Epithelial cell of prostate (primary cell): Measurements from ENCODE around the gene NFIC.
"Not testable (repeated sequence)": the region's sequence is repeated elsewhere in the genome, so short reads cannot be mapped to it uniquely, and the experiment has no call there.

Source experiments
- DNase-seq: peaks from one replicate; pipeline ENCODE4 v3.0.0-alpha.2; 2011; ENCODE audit warnings: low read depth, low spot score
- H3K27ac ChIP-seq: fragments of 450-650 bp; 2 replicates; pipeline ENCODE4 v1.5.1; 2017; ENCODE audit warnings: mild to moderate bottlenecking

The NFIC gene

GRCh38 chr19:3365836-3366752 is at the start of gene NFIC:
Gene NFIC (plus strand): TSS chr19:3366583. CDS start chr19:3366637, 54 bp downstream.
- DNase-seq, result no peak
- H3K27ac ChIP-seq, result peak within 1 kb of the TSS; percentile 66

- no peak for DNase-seq
- H3K27ac ChIP-seq, result no peak overlapping the region
These were observed 49.6 kb upstream of the NFIC start for GRCh38 chr19:3316659-3317207.

DNA sequence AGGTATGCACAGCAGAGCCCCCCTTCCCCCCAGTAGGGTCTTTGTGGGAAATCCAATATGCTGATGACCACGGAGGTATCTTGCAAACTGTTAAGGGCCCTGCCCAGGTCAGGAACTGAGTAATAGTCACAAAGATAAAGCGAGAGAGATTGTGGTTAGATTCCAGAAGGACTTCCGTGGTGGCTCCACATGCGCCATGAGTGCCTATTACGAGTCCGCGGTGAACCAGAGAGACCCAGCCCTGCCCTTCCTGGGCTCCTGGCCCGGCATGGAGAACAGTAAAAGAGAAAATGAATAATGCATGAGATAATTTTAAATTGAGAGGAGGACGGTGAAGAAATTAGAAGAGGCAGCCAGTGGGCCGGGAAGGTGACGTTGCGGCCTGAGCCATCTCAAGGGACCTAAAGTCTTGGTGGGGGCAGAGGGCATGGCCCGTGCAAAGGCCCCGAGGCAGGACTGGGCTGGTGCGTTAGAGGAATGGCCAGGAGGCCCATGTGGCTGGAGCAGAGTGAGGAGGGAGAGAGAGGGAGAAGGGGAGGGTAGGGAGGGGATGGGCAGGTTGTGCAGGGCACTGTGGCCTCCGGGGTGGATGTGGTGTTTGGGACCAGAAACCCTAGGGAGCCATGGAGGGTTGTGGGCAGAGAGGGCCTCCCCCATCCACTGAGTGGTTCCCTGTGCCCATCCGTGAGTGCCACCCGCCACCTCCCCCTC is 46.6 kb upstream of the NFIC start:
- no peak for DNase-seq

DNA sequence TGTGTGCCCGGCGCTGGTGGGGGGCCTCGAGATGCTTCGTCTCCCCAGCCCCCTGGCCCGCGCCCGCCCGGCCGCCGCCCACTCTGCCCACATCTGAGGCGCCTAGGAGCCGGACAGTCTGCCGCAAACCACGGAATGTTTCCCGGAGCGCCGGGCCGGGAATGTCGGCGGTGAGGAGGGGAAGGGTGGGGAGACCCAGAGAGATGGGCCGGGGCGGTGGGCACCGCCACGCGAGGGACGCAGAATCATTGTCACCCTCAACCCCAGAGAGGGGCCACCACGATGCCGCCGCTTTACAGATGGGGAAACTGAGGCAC is 46.1 kb upstream of the NFIC start:
- DNase-seq, result no peak
- H3K27ac ChIP-seq, result no peak overlapping the region

More for the DNA sequence above, 46.6 kb upstream of the NFIC start:
- H3K27ac ChIP-seq, result no peak overlapping the region

GRCh38 chr19:3320853-3321252 is 45.5 kb upstream of the NFIC start:
- DNase-seq, result no peak
- H3K27ac ChIP-seq, result no peak overlapping the region

DNA sequence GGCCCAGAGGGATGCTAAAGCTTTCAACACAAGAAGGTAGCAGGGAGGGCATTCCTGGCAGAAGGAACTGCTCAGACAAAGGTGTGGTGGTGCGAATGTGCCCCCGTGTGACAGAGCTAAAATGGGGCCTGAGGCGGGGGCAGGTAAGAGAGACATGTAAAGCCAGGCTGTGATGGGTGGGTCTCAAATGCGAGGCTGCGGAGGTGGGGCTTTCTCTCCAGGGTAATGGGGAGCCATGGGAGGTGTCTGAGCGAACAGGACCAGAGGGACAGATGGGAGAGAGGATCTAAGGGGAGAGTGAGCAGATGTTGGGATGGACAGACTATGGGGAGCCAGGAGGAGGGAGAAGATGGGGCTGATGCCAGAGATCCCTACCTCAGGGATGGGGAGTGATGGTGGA is 44.7 kb upstream of the NFIC start:
- no peak for DNase-seq

DNA sequence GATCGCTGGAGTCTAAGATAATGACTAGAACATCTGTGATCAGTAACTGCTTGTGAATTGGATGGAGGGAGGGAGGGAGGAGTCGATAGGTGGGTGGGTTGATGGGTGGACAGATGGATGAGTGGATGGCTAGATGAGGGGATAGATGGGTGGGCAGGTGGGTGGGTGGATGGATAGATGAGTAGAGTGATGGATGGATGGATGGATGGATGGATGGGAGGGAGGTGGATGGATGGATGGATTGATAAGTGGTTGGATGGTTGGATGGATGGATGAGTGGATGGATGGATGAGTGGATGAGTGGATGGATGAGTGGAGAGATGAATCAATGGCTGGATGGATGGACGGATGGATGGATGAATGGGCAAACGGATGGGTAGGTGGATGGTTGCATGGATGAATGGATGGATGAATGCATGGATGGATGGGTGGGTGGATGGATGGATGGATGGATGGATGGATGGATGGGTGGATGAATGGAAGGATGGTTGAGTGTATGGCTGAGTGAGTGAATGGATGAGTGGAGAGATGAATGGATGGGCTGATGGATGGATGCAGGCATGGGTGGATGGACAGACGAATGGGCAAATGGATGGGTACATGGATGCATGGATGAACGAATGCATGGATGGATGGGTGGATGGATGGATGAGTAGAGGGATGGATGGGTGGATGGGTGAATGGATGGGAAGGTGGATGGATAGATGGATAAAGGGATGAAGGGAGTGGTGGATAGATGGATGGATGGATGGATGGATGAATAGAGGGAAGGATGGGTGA is 44.0 kb upstream of the NFIC start:
- no peak for DNase-seq
- no peak overlapping the region for H3K27ac ChIP-seq

More for the DNA sequence above, 44.7 kb upstream of the NFIC start:
- no peak overlapping the region for H3K27ac ChIP-seq

DNA sequence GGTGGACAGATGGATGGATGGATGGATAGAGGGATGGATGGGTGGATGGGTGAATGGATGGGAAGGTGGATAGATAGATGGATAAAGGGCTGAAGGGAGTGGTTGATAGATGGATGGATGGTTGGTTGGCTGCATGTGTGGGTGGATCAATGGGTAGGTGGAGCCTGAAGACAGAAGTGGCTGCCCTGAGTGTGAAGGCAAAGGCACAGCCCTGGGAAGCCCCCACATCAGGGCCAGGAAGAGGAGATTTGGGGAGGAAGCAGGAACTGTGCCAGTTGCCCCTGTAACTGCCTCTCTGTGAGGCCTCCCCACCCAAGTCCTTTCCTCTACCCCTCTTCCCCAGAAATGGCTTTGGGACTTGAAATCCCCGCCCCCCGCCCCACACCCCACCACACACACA is 43.4 kb upstream of the NFIC start:
- no peak overlapping the region for H3K27ac ChIP-seq
- no peak for DNase-seq

DNA sequence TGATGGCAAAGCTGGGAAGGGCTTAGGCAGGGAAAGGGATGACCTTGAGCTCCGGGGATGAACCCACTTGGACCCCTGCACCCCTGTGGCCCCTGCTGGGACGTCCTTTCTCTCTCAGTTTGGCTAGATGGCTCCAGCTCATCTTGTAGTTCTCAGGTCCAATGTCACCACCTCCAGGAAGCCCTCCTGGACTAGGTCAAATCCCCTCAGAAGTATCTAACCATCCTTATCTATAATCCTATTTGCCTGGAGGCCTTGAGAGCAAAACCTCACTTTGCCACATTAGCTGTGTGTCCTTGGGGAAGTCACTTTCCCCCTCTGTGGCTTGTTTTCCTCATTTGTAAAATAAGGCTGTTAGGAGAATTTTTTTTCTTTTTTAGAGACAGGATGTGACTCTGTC is 42.7 kb upstream of the NFIC start:
- H3K27ac ChIP-seq, result no peak overlapping the region
- DNase-seq, result no peak

GRCh38 chr19:3324405-3324856 is 42.0 kb upstream of the NFIC start:
- H3K27ac ChIP-seq, result no peak overlapping the region
- no peak for DNase-seq

DNA sequence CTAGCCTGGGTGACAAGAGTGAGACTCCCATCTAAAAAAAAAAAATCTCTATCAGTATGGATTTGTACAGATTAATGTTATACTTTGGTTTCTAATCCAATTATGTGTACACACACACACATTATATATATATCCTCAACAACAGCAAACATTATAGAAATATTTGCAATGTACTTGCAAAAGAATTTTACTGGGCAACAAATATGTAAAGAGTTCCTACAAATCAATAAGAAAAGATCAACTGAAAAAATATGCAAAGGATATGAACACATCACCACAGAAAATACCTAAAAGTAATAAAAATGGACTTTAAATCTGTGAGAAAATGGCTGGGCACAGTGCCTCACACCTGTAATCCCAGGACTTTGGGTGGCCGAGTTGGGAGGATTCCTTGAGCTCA is 40.9 kb upstream of the NFIC start:
- DNase-seq, result no peak
- no peak overlapping the region for H3K27ac ChIP-seq

GRCh38 chr19:3328743-3329142 is 37.6 kb upstream of the NFIC start:
- H3K27ac ChIP-seq, result no peak overlapping the region
- DNase-seq, result no peak

- no peak for DNase-seq
- H3K27ac ChIP-seq, result no peak overlapping the region
These were observed 36.3 kb upstream of the NFIC start for GRCh38 chr19:3330047-3330446.

DNA sequence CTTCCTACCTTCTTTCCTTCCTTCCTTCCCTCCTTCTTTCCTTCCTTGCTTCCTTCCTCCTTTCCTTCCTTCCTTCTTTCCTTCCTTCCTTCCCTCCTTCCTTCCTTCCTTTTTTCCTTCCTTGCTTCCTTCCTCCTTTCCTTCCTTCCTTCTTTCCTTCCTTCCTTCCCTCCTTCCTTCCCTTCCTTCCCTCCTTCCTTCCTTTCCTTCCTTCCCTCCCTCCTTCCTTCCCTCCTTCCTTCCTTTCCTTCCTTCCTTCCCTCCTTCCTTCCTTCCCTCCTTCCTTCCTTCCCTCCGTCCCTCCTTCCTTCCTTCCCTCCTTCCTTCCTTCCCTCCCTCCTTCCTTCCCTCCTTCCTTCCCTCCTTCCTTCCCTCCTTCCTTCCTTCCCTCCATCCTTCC is 34.2 kb upstream of the NFIC start:
- H3K27ac ChIP-seq, result not testable (repeated sequence)

GRCh38 chr19:3333020-3333583 is 33.3 kb upstream of the NFIC start:
- H3K27ac ChIP-seq, result no peak overlapping the region
- DNase-seq, result no peak

More for the DNA sequence above, 34.2 kb upstream of the NFIC start:
- DNase-seq, result not testable (repeated sequence)

GRCh38 chr19:3333662-3334061 is 32.7 kb upstream of the NFIC start:
- DNase-seq, result no peak
- H3K27ac ChIP-seq, result no peak overlapping the region

DNA sequence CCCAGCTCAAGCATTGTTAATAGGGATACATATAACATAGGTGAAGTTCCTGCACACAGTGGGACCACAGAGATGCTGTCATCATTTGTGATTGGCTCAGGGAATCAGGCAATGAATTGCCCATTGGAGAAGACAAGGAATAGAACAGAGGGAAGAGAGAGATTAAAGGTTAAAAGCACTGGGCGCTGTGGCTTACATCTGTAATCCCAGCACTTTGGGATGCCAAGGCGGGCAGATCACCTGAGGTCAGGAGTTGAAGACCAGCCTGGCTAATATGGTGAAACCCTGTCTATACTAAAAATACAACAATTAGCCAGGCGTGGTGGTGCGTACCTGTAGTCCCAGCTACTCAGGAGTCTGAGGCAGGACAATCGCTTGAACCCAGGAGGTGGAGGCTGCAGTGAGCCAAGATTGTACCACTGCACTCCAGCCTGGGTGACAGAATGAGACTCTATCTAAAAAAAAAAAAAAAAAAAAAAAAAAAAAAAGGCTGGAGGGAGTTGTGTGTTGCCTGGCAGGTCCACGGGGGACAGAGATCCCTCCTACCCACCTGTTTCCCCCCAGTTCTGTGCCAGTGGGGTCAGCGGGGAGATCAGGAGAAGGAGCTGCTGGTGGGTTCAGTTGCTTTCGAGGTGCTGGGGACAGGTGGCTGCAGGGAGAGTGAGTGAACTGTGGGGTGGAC is 31.5 kb upstream of the NFIC start:
- not testable (repeated sequence) for DNase-seq, H3K27ac ChIP-seq

- no peak overlapping the region for H3K27ac ChIP-seq
- no peak for DNase-seq
These were observed 30.7 kb upstream of the NFIC start for GRCh38 chr19:3335431-3336350.

GRCh38 chr19:3336351-3336679 is 30.1 kb upstream of the NFIC start:
- peak overlapping the region; percentile 29 for H3K27ac ChIP-seq
- no peak for DNase-seq
